Fibroblast of lung (primary cell): ENCODE results near the gene AGGF1. TPM values are rescaled to one million over a fixed set of nuclear protein-coding genes. Genes with fewer than 3 reads are reported as not detected.

ENCODE experiments used
- DNase-seq, 2 donors: peaks; one replicate each; pipeline versions ENCODE4 v3.0.0 to v3.0.0-alpha.2; 2010; ENCODE audit warnings: low read depth in 2 of 2
- H2AFZ ChIP-seq: 2 replicates; pipeline ENCODE4 v1.5.1; 2012; ENCODE audit warnings: low read length, control low read depth, inconsistent platforms
- H3K27ac ChIP-seq: 2 replicates; pipeline ENCODE4 v1.5.1; 2011; ENCODE audit warnings: low read length, control low read depth; ENCODE audit not compliant: insufficient read depth
- H3K27me3 ChIP-seq: 2 replicates; pipeline ENCODE4 v1.5.1; 2011; ENCODE audit warnings: mild to moderate bottlenecking, low read length; ENCODE audit not compliant: control insufficient read depth, insufficient read depth
- H3K36me3 ChIP-seq: 2 replicates; pipeline ENCODE4 v1.5.1; 2011; ENCODE audit warnings: low read length; ENCODE audit not compliant: control insufficient read depth, insufficient read depth
- H3K4me1 ChIP-seq: 2 replicates; pipeline ENCODE4 v1.5.1; 2011; ENCODE audit warnings: low read length; ENCODE audit not compliant: control insufficient read depth, insufficient read depth; ENCODE audit errors: extremely low read depth
- H3K4me2 ChIP-seq: 2 replicates; pipeline ENCODE4 v1.5.1; 2011; ENCODE audit warnings: low read length, control low read depth; ENCODE audit not compliant: insufficient read depth; ENCODE audit errors: extremely low read depth
- H3K4me3 ChIP-seq, 4 experiments: fragments of 200-600 bp in 1 of 4; sonication (generic) in 1 of 4; replicated peaks in 1 of 4; 2 replicates each; pipeline ENCODE4 v1.5.1; 2011 to 2016; ENCODE audit warnings: low read length in 4 of 4, low read depth in 3 of 4, mild to moderate bottlenecking in 3 of 4, control low read depth in 2 of 4, inconsistent platforms in 1 of 4, mixed read lengths in 1 of 4; ENCODE audit not compliant: insufficient read depth in 1 of 4; ENCODE audit errors: control extremely low read depth in 1 of 4
- H3K79me2 ChIP-seq: 2 replicates; pipeline ENCODE4 v1.5.1; 2012; ENCODE audit warnings: mild to moderate bottlenecking, low read length, inconsistent platforms; ENCODE audit not compliant: control insufficient read depth, insufficient read depth
- H3K9ac ChIP-seq: 2 replicates; pipeline ENCODE4 v1.5.1; 2011; ENCODE audit warnings: mild to moderate bottlenecking, low read length, control low read depth; ENCODE audit not compliant: insufficient read depth
- H3K9me3 ChIP-seq: 2 replicates; pipeline ENCODE4 v1.5.1; 2012; ENCODE audit warnings: low read depth, low read length; ENCODE audit not compliant: control insufficient read depth, insufficient read depth
- H4K20me1 ChIP-seq: 2 replicates; pipeline ENCODE4 v1.5.1; 2011; ENCODE audit warnings: low read length; ENCODE audit not compliant: control insufficient read depth, insufficient read depth; ENCODE audit errors: extremely low read depth
- CTCF ChIP-seq, 2 donors: IDR thresholded peaks in 1 of 2; conservative IDR thresholded peaks in 1 of 2; 1 replicate in 1 of 2; 2 replicates in 1 of 2; pipeline ENCODE4 v1.5.1; 2011 to 2012; ENCODE audit warnings: low read length in 2 of 2, control low read depth in 1 of 2, inconsistent platforms in 1 of 2, low read depth in 1 of 2, mild to moderate bottlenecking in 1 of 2
- EZH2 ChIP-seq: IDR thresholded peaks from 2 replicates; pipeline ENCODE4 v1.5.1; 2012; ENCODE audit warnings: low read length, control low read depth, mild to moderate bottlenecking; ENCODE audit errors: missing control alignments
- polyA plus RNA-seq, 2 donors: library from polyadenylated mRNA; depleted of rRNA in 1 of 2; stranded (reverse) in 1 of 2; unstranded in 1 of 2; fragments of >200 nt; gene quantifications; 2 replicates each; pipeline ENCODE4 v1.2.1, GENCODE V29; 2011 to 2012; ENCODE audit warnings: missing spikeins in 1 of 2
- total RNA-seq: library from RNA; depleted of rRNA; stranded (reverse); fragments of >200 nt; gene quantifications from 2 replicates; pipeline ENCODE4 v1.2.1, GENCODE V29; 2014

Gene AGGF1
- total and polyA plus RNA-seq, 2 donors (not counting 1 experiment from before 2014, with no cell fraction given) = 15.5 to 25.1 TPM

- H3K4me3 ChIP-seq = no peak overlapping the region
- no peak overlapping the region for H3K27ac ChIP-seq
- H3K9ac ChIP-seq = no peak overlapping the region
- H3K36me3 ChIP-seq = no peaks in the 10 kb centered on the region
- TF ChIP-seq EZH2 (no peak), CTCF (conservative IDR thresholded peaks at IDR 0.05 in 1 of 2, IDR thresholded peaks at IDR 0.05 in 1 of 2; ENCODE audit: low read depth in 1 of 2, low read length in 2 of 2) (no peak)
- H3K4me2 ChIP-seq = no peak overlapping the region
- no peaks in the 10 kb centered on the region for H3K4me1 ChIP-seq
- H2AFZ ChIP-seq = no peak overlapping the region
- H3K79me2 ChIP-seq = no peaks in the 10 kb centered on the region
- no peaks in the 10 kb centered on the region for H3K27me3 ChIP-seq
- no peaks in the 10 kb centered on the region for H3K9me3 ChIP-seq
- DNase-seq = no peak
- H4K20me1 ChIP-seq = no peaks in the 10 kb centered on the region
These were observed 12.5 kb upstream of the AGGF1 start for GRCh38 chr5:77017668-77018067.

DNA sequence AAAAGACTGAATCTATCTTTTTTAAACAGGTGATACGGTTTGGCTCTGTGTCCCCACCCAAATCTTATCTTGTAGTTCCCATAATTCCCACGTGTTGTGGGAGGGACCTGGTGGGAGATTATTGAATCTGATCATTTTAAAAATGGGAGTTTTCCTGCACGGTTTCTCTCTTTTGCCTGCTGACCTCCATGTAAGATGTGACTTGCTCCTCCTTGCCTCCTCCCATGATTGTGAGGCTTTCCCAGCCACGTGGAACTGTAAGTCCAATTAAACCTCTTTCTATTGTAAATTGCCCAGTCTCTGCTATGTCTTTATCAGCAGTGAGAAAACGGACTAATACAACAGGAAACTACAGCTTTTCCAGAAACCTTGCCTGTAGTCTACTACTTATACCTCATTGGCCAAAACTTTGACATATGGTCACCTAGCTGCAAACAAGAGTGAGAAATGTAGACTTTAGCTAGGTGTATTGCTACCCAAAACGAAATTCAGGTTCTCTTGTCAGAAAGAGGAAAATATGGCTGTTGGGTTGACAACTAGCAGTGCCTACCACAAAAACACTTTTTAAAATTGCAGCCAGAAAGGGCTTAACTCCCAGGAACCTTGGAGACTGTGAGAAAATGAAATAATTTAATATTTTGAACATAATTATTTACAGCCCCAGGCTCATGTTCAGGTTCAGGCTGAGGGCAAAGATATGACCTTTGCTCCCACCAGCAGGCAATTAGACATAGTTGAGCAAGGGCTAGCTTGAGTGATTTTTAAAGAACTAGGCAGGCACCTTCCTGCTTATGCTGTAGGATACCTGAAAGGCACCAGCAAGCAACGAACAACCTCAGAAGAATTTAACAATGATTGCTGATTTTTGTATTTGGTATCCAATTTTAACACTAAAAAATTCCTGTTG lies 7.4 kb upstream of the AGGF1 start:
- DNase-seq = no peak
- Histone ChIP-seq H3K27me3 (peaks cover 2% of the 10 kb centered on the region), H3K4me3 (no peak overlapping the region), H3K4me2 (no peak overlapping the region), H3K4me1 (no peaks in the 10 kb centered on the region), H3K9me3 (no peaks in the 10 kb centered on the region), H2AFZ (no peak overlapping the region), H3K79me2 (no peaks in the 10 kb centered on the region), H3K27ac (no peak overlapping the region), H3K36me3 (no peaks in the 10 kb centered on the region), H4K20me1 (no peaks in the 10 kb centered on the region), H3K9ac (no peak overlapping the region)
- TF ChIP-seq EZH2 = no peak
- TF ChIP-seq CTCF (conservative IDR thresholded peaks at IDR 0.05 in 1 of 2, IDR thresholded peaks at IDR 0.05 in 1 of 2; ENCODE audit: low read depth in 1 of 2, low read length in 2 of 2) = no peak

GRCh38 chr5:77024490-77024889 lies 5.7 kb upstream of the AGGF1 start:
- TF ChIP-seq EZH2 = no peak
- TF ChIP-seq CTCF (conservative IDR thresholded peaks at IDR 0.05 in 1 of 2, IDR thresholded peaks at IDR 0.05 in 1 of 2; ENCODE audit: low read depth in 1 of 2, low read length in 2 of 2) = no peak
- no peak overlapping the region for H3K27ac ChIP-seq
- peaks cover 2% of the 10 kb centered on the region for H3K27me3 ChIP-seq
- no peaks in the 10 kb centered on the region for H3K9me3 ChIP-seq
- no peak for DNase-seq
- H3K36me3 ChIP-seq = no peaks in the 10 kb centered on the region
- H3K4me3 ChIP-seq = no peak overlapping the region
- no peak overlapping the region for H3K4me2 ChIP-seq
- H2AFZ ChIP-seq = no peak overlapping the region
- no peaks in the 10 kb centered on the region for H4K20me1 ChIP-seq
- H3K9ac ChIP-seq = no peak overlapping the region
- H3K4me1 ChIP-seq = no peaks in the 10 kb centered on the region
- no peaks in the 10 kb centered on the region for H3K79me2 ChIP-seq
